Sigmoid colon (tissue), 4 donors: ENCODE measurements around the gene SYT9.

Experiments used
- CTCF ChIP-seq, 4 experiments: fragments of 450-650 bp in 3 of 4; fragments of 200-600 bp in 1 of 4; IDR thresholded peaks; one replicate each; pipeline ENCODE4 v1.5.1; 2016 to 2019; ENCODE audit warnings: antibody characterized with exemption in 4 of 4, mild to moderate bottlenecking in 3 of 4, moderate library complexity in 2 of 4
- EP300 ChIP-seq, 4 donors: sonication (generic); formaldehyde crosslinking; IDR thresholded peaks; one replicate each; pipeline ENCODE4 v1.6.1; 2017; ENCODE audit warnings: antibody characterized with exemption in 4 of 4
- POLR2AphosphoS5 ChIP-seq, 4 donors: sonication (generic); formaldehyde crosslinking; IDR thresholded peaks; one replicate each; pipeline ENCODE4 v1.6.1; 2017; ENCODE audit warnings: antibody characterized with exemption in 4 of 4

- TF ChIP-seq CTCF (IDR thresholded peaks at IDR 0.05) = no peak
- TF ChIP-seq EP300 (IDR thresholded peaks at IDR 0.05) = no peak
- no peak for TF ChIP-seq POLR2AphosphoS5 (IDR thresholded peaks at IDR 0.05)
These were observed 116.1 kb downstream of the SYT9 start for GRCh38 chr11:7367803-7368202.
